Myometrial cell (primary cell): ENCODE results near the gene PPM1E. TPM values are rescaled to one million over a fixed set of nuclear protein-coding genes. Genes with fewer than 3 reads are reported as not detected.

Source experiments
- total RNA-seq: library from RNA; depleted of rRNA; stranded (reverse); fragments of >200 nt; gene quantifications from 2 replicates; pipeline ENCODE4 v1.2.3, GENCODE V29; 2015

PPM1E gene
- 0.18 and 0.86 TPM in 2 replicates for total RNA-seq

DNA sequence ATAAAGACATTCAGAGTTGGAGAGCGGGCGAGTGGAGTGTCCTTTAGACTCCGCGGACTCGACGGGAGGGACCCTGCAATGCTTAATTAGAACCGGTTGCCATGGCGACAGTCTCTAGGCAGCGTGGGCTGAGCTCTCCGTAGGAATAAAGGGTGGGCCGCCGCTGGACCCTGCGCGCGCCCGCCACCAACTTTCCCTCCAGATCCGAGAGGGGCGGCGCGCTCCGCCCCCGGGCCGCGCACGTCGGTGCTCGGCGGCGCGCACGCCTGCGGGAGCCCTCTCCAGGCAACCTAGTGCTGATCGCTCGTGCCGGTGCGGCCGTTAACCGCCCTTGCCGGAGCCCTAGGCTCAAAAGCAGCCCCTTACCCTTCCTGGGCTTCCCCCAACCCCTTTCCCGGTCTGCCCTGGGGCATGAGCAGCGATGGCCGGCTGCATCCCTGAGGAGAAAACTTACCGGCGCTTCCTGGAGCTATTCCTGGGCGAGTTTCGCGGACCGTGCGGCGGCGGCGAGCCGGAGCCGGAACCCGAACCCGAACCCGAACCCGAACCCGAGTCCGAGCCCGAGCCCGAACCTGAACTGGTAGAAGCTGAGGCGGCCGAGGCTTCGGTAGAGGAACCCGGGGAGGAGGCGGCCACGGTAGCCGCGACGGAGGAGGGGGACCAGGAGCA lies at the start of gene PPM1E:
Gene PPM1E (plus strand): TSS at position 278 of the 669 bp plus-strand sequence.

Other genes with a start within 250 kb of the PPM1E start
- gene MTMR4, start 241.2 kb upstream of the PPM1E start, total RNA-seq, result 23.7 and 41.5 TPM in 2 replicates
- not detected in 2 replicates for gene TEX14, start 63.8 kb upstream of the PPM1E start, total RNA-seq
- gene RAD51C, start 63.3 kb upstream of the PPM1E start, total RNA-seq, result 20.2 and 27.3 TPM in 2 replicates